HG03469 (cell line): ENCODE data around the gene CASTOR1.
"Not testable (repeated sequence)": the region's sequence is repeated elsewhere in the genome, so short reads cannot be mapped to it uniquely, and the experiment has no call there.

Experiments
- ATAC-seq: cut with Tn5 transposase; IDR thresholded peaks from one replicate; pipeline ENCODE4 v1.9.1; 2021; ENCODE audit warnings: mild to moderate bottlenecking, moderate library complexity, moderate number of reproducible peaks; ENCODE audit not compliant: unreplicated experiment

CASTOR1 gene

GRCh38 chr22:30289141-30289979, at the start of gene CASTOR1:
Gene CASTOR1 (minus strand): TSS chr22:30289505. CDS start chr22:30289497, 8 bp downstream.
- peak; percentile 42 for ATAC-seq

GRCh38 chr22:30338802-30339201, 49.5 kb upstream of the CASTOR1 start:
- no peak for ATAC-seq

- ATAC-seq, result not testable (repeated sequence)
Measured at GRCh38 chr22:30338341-30338740, 49.0 kb upstream of the CASTOR1 start.

GRCh38 chr22:30337461-30337778, 48.1 kb upstream of the CASTOR1 start:
- no peak for ATAC-seq

- ATAC-seq, result no peak
Measured at GRCh38 chr22:30336752-30337460, 47.6 kb upstream of the CASTOR1 start.

GRCh38 chr22:30335236-30335635, 45.9 kb upstream of the CASTOR1 start:
- ATAC-seq, result no peak

- ATAC-seq, result no peak
Measured at GRCh38 chr22:30334646-30335045, 45.3 kb upstream of the CASTOR1 start.

GRCh38 chr22:30333707-30334087, 44.4 kb upstream of the CASTOR1 start:
- no peak for ATAC-seq

- no peak for ATAC-seq
Measured at GRCh38 chr22:30332994-30333706, 43.8 kb upstream of the CASTOR1 start.

- ATAC-seq, result no peak
Measured at GRCh38 chr22:30332551-30332950, 43.2 kb upstream of the CASTOR1 start.

- no peak for ATAC-seq
Measured at GRCh38 chr22:30328466-30329049, 39.3 kb upstream of the CASTOR1 start.

- ATAC-seq, result no peak
Measured at GRCh38 chr22:30327864-30328345, 38.6 kb upstream of the CASTOR1 start.

- peak; percentile 67 for ATAC-seq
Measured at GRCh38 chr22:30326706-30327362, 37.5 kb upstream of the CASTOR1 start, which contains the start of gene TBC1D10A. Gene TBC1D10A (minus strand): TSS chr22:30326941. CDS start chr22:30326881, 60 bp downstream.

GRCh38 chr22:30326255-30326705, 37.0 kb upstream of the CASTOR1 start:
- peak; percentile 16 for ATAC-seq

- no peak for ATAC-seq
Measured at GRCh38 chr22:30325724-30326254, 36.5 kb upstream of the CASTOR1 start.

- no peak for ATAC-seq
Measured at GRCh38 chr22:30325065-30325720, 35.9 kb upstream of the CASTOR1 start.

- no peak for ATAC-seq
Measured at GRCh38 chr22:30324014-30324730, 34.9 kb upstream of the CASTOR1 start.

- no peak for ATAC-seq
Measured at GRCh38 chr22:30323246-30323645, 33.9 kb upstream of the CASTOR1 start.

- no peak for ATAC-seq
Measured at GRCh38 chr22:30321461-30321860, 32.2 kb upstream of the CASTOR1 start.
